ENCODE data around the gene SAMD1. TPM values are rescaled to one million over a fixed set of nuclear protein-coding genes. Genes with fewer than 3 reads are reported as not detected.

SAMD1 gene
- polyA plus RNA-seq, 4 donors = 19.7 to 45.4 (median 32.0) TPM

DNA sequence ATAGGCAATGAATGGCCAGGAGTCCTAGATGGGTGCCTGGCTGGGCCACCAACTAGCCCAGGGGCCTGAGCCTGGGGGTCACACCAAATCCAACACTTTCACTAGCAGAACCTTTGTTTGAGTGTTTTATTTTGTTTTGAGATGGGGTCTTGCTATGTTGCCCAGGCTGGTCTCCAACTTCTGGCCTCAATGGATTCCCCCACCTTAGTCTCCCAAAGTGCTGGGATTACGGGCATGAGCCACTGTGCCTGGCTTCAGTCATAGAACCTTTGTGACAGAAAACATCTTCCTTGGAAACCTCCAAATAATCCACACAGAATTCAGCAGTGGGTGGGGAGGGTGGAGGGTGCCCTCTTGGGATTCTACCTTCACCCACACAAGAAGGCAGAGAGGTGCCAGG lies 20.9 kb upstream of the SAMD1 start:
- FAIRE-seq = no peak
- Histone ChIP-seq H3K4me3 (ENCODE audit: low read depth in 1 of 3, low read length in 3 of 3) (no peak overlapping the region), H3K27ac (ENCODE audit: low read depth in 1 of 3, low read length in 2 of 3) (no peak overlapping the region), H3K4me1 (ENCODE audit: control insufficient read depth in 3 of 3, insufficient read depth in 2 of 3, low read depth in 1 of 3, low read length in 2 of 3) (peaks cover 0 to 20% (median 15%) of the 10 kb centered on the region in 3 donors), H3K36me3 (ENCODE audit: control insufficient read depth in 3 of 3, insufficient read depth in 2 of 3, low read depth in 1 of 3, low read length in 3 of 3) (peaks cover 0 to 38% (median 7%) of the 10 kb centered on the region in 3 donors), H3K27me3 (ENCODE audit: control insufficient read depth in 3 of 3, insufficient read depth in 3 of 3, low read length in 3 of 3) (no peaks in the 10 kb centered on the region), H3K9me3 (ENCODE audit: control insufficient read depth in 2 of 2, insufficient read depth in 1 of 2, low read depth in 1 of 2, low read length in 1 of 2) (no peaks in the 10 kb centered on the region)
- no peak for DNase-seq
- 94 to 100% (median 98%) methylated on average over 1 of the region's 1 CpG for WGBS, 3 donors

DNA sequence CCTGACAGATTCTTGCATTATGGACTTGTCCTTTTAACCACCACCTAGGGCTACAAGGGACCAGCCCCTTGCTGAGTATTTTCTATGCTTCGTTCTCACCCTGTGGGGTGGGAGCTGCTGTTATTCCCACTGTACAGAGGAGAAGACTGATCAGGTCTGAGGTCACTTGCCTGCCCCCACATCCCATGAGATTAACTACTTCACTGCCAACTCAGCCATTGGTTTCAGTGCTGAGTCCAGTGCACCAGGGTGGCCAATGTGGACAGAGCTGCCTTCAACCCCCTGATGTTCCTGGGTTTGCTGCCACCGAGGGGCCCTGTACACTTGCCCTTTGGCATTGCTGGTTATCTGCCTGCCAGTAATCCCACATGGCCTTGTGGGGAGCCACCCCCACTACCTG lies 20.1 kb upstream of the SAMD1 start:
- FAIRE-seq = no peak
- Histone ChIP-seq H3K27me3 (ENCODE audit: control insufficient read depth in 3 of 3, insufficient read depth in 3 of 3, low read length in 3 of 3) (no peaks in the 10 kb centered on the region), H3K9me3 (ENCODE audit: control insufficient read depth in 2 of 2, insufficient read depth in 1 of 2, low read depth in 1 of 2, low read length in 1 of 2) (no peaks in the 10 kb centered on the region), H3K27ac (ENCODE audit: low read depth in 1 of 3, low read length in 2 of 3) (no peak overlapping the region), H3K4me3 (ENCODE audit: low read depth in 1 of 3, low read length in 3 of 3) (no peak overlapping the region), H3K4me1 (ENCODE audit: control insufficient read depth in 3 of 3, insufficient read depth in 2 of 3, low read depth in 1 of 3, low read length in 2 of 3) (peaks cover 0 to 12% (median 12%) of the 10 kb centered on the region in 3 donors), H3K36me3 (ENCODE audit: control insufficient read depth in 3 of 3, insufficient read depth in 2 of 3, low read depth in 1 of 3, low read length in 3 of 3) (peaks cover 0 to 45% (median 7%) of the 10 kb centered on the region in 3 donors)
- 56 to 66% (median 64%) methylated on average over 2 of the region's 2 CpGs for whole genome bisulfite sequencing, 3 donors
- no peak for DNase-seq

DNA sequence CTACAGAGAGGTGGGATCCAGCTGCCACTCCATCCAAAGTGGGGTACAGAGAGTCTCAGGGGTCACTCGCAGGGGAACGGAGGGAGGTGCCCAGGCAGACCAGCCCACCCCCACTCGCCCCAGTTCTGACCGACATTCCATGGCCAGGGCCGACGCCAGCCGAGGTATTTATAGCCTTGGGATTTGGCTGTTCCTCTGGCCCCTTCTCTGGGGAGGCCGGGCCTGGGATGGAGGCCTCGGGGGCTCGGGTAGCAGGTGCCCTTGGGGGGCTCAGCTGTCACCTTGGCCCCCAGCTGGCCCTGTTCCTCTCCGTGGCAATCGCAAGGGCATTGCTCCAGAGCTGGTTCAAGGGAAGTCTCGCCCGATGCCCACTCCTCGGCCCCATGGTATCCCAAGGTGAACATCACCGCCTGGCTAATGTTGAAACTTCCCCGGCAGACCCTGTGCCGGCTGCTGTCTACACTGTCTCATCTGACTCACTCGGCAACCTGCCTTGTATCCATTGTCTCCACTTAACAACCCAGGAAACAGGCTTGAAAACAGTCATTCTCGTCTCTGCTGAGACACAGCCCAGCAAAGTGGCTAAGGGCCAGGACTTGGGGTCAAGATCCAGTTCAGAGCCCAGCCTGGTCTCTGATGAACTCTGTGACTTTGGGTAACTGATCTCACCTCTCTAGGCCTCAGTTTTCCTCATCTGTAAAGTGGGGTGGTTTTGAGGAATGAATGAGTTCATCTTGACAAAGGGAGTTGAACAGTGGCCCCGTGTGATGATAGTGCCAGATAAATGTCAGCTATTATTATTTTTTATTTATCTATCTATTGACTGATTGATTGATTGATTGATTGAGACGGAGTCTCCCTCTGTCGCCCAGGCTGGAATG lies 17.3 kb upstream of the SAMD1 start:
- Histone ChIP-seq H3K36me3 (ENCODE audit: control insufficient read depth in 3 of 3, insufficient read depth in 2 of 3, low read depth in 1 of 3, low read length in 3 of 3) (peaks cover 0 to 59% (median 13%) of the 10 kb centered on the region in 3 donors), H3K9me3 (ENCODE audit: control insufficient read depth in 2 of 2, insufficient read depth in 1 of 2, low read depth in 1 of 2, low read length in 1 of 2) (no peaks in the 10 kb centered on the region), H3K27ac (ENCODE audit: low read depth in 1 of 3, low read length in 2 of 3) (peak overlapping the region in 1 of 3 donors; percentile 3), H3K4me1 (ENCODE audit: control insufficient read depth in 3 of 3, insufficient read depth in 2 of 3, low read depth in 1 of 3, low read length in 2 of 3) (peaks cover 0 to 4% (median 2%) of the 10 kb centered on the region in 3 donors), H3K27me3 (ENCODE audit: control insufficient read depth in 3 of 3, insufficient read depth in 3 of 3, low read length in 3 of 3) (no peaks in the 10 kb centered on the region), H3K4me3 (ENCODE audit: low read depth in 1 of 3, low read length in 3 of 3) (no peak overlapping the region)
- DNase-seq (no peak), FAIRE-seq (no peak)
- WGBS, 3 donors = 84 to 88% (median 86%) methylated on average over 23 of the region's 23 CpGs

DNA sequence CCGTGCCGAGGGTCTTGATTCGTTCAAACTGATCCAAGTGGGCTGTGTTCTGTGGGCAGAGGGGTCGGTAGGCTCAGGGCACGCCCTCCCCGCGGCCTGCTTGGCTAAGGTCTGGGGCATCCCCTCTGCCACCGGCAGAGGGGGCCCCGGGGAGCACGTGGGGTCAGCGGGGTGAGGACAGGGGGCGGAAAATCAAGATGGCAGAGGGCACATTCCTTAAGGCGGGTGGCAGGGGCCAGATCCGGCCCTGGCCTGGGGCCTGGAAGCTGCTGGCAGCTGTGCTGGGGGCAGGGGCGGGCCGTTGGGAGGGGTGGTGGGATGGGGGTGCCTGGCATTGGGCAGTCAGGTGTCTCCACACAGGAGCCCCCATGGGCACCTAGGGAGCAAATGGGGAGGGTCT lies 16.3 kb upstream of the SAMD1 start:
- Histone ChIP-seq H3K27ac (ENCODE audit: low read depth in 1 of 3, low read length in 2 of 3) (no peak overlapping the region), H3K4me1 (ENCODE audit: control insufficient read depth in 3 of 3, insufficient read depth in 2 of 3, low read depth in 1 of 3, low read length in 2 of 3) (peaks cover 0 to 2% (median 0%) of the 10 kb centered on the region in 3 donors), H3K36me3 (ENCODE audit: control insufficient read depth in 3 of 3, insufficient read depth in 2 of 3, low read depth in 1 of 3, low read length in 3 of 3) (peaks cover 5 to 60% (median 13%) of the 10 kb centered on the region in 3 donors), H3K27me3 (ENCODE audit: control insufficient read depth in 3 of 3, insufficient read depth in 3 of 3, low read length in 3 of 3) (no peaks in the 10 kb centered on the region), H3K9me3 (ENCODE audit: control insufficient read depth in 2 of 2, insufficient read depth in 1 of 2, low read depth in 1 of 2, low read length in 1 of 2) (no peaks in the 10 kb centered on the region), H3K4me3 (ENCODE audit: low read depth in 1 of 3, low read length in 3 of 3) (no peak overlapping the region)
- DNase-seq (no peak), FAIRE-seq (no peak)
- WGBS, 3 donors = 90 to 93% (median 92%) methylated on average over 13 to 16 of the region's 16 CpGs

DNA sequence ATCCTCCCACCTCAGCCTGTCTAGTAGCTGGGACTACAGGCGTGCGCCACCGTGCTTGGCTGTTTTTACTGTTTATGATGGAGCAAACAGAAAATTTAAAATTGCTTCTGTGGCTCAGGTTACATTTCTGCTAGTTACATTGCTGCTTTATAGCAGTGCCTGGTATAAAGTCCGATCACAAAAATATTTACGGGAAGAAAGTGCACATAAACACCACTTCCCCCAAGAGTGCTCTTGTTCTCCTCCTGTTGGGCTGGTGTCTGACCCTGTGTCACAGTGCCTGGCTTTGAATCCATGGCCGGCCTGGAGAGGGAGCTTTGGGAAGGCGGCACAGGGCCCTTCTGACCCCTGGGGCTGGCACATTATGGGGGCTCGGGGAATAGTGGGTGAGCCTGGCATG lies 15.1 kb upstream of the SAMD1 start:
- peak overlapping the region in 1 of 3 donors; percentile 16 for H3K27ac ChIP-seq (ENCODE audit: low read depth in 1 of 3, low read length in 2 of 3)
- 74 to 82% (median 81%) methylated on average over 8 of the region's 8 CpGs for WGBS, 3 donors
- no peak for FAIRE-seq

DNA sequence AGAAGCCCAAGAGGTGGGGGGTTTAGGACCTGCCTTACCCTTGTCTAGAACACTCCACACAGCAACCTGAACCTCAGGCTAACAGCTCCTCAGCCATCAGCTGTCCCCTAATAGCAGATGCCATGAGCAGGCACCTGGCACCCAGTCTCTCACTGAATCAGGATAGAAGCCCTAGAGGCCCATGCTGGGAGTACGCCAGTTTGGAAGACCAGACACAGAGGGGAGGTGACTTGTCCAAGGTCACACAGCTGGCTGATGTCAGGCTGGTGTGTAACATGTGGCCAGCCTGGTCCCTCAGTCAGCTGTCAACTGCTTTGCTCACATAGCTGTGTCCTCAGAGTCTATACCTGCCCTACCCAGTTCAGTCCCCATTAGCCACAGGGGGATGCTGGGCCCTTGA lies 12.8 kb upstream of the SAMD1 start:
- DNase-seq = no peak
- Histone ChIP-seq H3K4me1 (ENCODE audit: control insufficient read depth in 3 of 3, insufficient read depth in 2 of 3, low read depth in 1 of 3, low read length in 2 of 3) (no peaks in the 10 kb centered on the region), H3K4me3 (ENCODE audit: low read depth in 1 of 3, low read length in 3 of 3) (no peak overlapping the region), H3K27ac (ENCODE audit: low read depth in 1 of 3, low read length in 2 of 3) (no peak overlapping the region), H3K36me3 (ENCODE audit: control insufficient read depth in 3 of 3, insufficient read depth in 2 of 3, low read depth in 1 of 3, low read length in 3 of 3) (peaks cover 5 to 77% (median 14%) of the 10 kb centered on the region in 3 donors), H3K27me3 (ENCODE audit: control insufficient read depth in 3 of 3, insufficient read depth in 3 of 3, low read length in 3 of 3) (no peaks in the 10 kb centered on the region), H3K9me3 (ENCODE audit: control insufficient read depth in 2 of 2, insufficient read depth in 1 of 2, low read depth in 1 of 2, low read length in 1 of 2) (no peaks in the 10 kb centered on the region)
- no peak for FAIRE-seq
- WGBS, 3 donors = 88 to 100% (median 97%) methylated on average over 1 of the region's 1 CpG

More for the DNA sequence above, 15.1 kb upstream of the SAMD1 start:
- H3K4me1 ChIP-seq (ENCODE audit: control insufficient read depth in 3 of 3, insufficient read depth in 2 of 3, low read depth in 1 of 3, low read length in 2 of 3) = no peaks in the 10 kb centered on the region
- DNase-seq = no peak
- H3K36me3 ChIP-seq (ENCODE audit: control insufficient read depth in 3 of 3, insufficient read depth in 2 of 3, low read depth in 1 of 3, low read length in 3 of 3) = peaks cover 5 to 65% (median 13%) of the 10 kb centered on the region in 3 donors
- H3K27me3 ChIP-seq (ENCODE audit: control insufficient read depth in 3 of 3, insufficient read depth in 3 of 3, low read length in 3 of 3) = no peaks in the 10 kb centered on the region
- no peaks in the 10 kb centered on the region for H3K9me3 ChIP-seq (ENCODE audit: control insufficient read depth in 2 of 2, insufficient read depth in 1 of 2, low read depth in 1 of 2, low read length in 1 of 2)
- no peak overlapping the region for H3K4me3 ChIP-seq (ENCODE audit: low read depth in 1 of 3, low read length in 3 of 3)

DNA sequence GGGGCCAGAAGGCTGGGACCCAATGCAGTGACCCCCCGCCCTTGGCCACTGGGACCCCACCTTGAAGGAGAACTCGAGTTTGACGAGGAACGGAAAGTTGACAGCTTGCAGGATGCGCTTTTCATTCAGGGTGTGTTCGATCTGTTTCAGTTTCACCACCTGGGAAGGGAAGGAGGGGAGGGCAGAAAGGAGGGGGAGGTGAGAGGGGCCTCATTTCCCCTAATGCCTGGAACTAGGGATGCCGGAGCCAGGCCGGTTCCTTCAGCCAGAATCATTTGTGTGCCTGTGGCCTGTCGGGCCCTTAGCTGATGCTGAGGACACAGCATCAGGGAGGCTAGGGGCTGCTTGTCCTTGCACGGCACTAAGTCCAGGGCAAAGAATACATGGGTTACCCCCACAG lies 12.2 kb upstream of the SAMD1 start:
- Histone ChIP-seq H3K27ac (ENCODE audit: low read depth in 1 of 3, low read length in 2 of 3) (no peak overlapping the region), H3K27me3 (ENCODE audit: control insufficient read depth in 3 of 3, insufficient read depth in 3 of 3, low read length in 3 of 3) (no peaks in the 10 kb centered on the region), H3K4me3 (ENCODE audit: low read depth in 1 of 3, low read length in 3 of 3) (no peak overlapping the region), H3K9me3 (ENCODE audit: control insufficient read depth in 2 of 2, insufficient read depth in 1 of 2, low read depth in 1 of 2, low read length in 1 of 2) (no peaks in the 10 kb centered on the region), H3K4me1 (ENCODE audit: control insufficient read depth in 3 of 3, insufficient read depth in 2 of 3, low read depth in 1 of 3, low read length in 2 of 3) (no peaks in the 10 kb centered on the region), H3K36me3 (ENCODE audit: control insufficient read depth in 3 of 3, insufficient read depth in 2 of 3, low read depth in 1 of 3, low read length in 3 of 3) (peaks cover 5 to 79% (median 16%) of the 10 kb centered on the region in 3 donors)
- DNase-seq = no peak
- no peak for FAIRE-seq
- 84 to 89% (median 84%) methylated on average over 10 of the region's 10 CpGs for WGBS, 3 donors

DNA sequence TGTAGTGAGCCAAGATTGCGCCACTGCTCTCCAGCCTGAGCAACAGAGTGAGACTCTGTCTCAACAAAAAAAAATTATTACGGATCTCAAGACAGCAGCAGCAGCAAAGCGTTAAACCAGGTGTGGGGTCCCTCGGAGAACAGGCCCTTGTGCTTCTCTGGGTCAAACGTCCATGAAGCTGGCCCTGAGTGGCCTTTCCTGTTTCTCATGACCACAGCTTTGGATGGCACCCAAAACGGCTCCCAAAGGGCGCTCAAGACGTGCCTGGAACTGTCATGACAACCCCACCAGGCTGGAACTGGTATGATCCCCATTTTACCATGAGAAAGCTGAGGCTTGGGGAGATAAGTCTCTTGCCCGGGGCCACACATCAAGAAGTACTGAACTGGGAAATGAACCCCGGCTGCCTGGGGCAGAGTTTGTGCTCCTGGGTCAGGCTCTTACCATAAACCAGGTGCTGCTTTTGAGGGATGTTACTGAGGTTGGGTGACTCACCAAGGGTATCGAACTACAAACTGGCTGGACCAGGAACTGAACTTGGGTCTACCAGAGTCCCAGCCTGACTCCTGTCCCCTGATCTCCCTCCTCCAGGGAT lies 11.6 kb upstream of the SAMD1 start:
- no peaks in the 10 kb centered on the region for H3K9me3 ChIP-seq (ENCODE audit: control insufficient read depth in 2 of 2, insufficient read depth in 1 of 2, low read depth in 1 of 2, low read length in 1 of 2)
- FAIRE-seq (no peak), DNase-seq (no peak)
- no peaks in the 10 kb centered on the region for H3K4me1 ChIP-seq (ENCODE audit: control insufficient read depth in 3 of 3, insufficient read depth in 2 of 3, low read depth in 1 of 3, low read length in 2 of 3)
- 78 to 92% (median 87%) methylated on average over 11 of the region's 11 CpGs for WGBS, 3 donors
- no peaks in the 10 kb centered on the region for H3K27me3 ChIP-seq (ENCODE audit: control insufficient read depth in 3 of 3, insufficient read depth in 3 of 3, low read length in 3 of 3)
- peaks cover 8 to 79% (median 20%) of the 10 kb centered on the region in 3 donors for H3K36me3 ChIP-seq (ENCODE audit: control insufficient read depth in 3 of 3, insufficient read depth in 2 of 3, low read depth in 1 of 3, low read length in 3 of 3)
- no peak overlapping the region for H3K4me3 ChIP-seq (ENCODE audit: low read depth in 1 of 3, low read length in 3 of 3)
- no peak overlapping the region for H3K27ac ChIP-seq (ENCODE audit: low read depth in 1 of 3, low read length in 2 of 3)
